ENCODE data around the gene OLFM2. TPM values are rescaled to one million over a fixed set of nuclear protein-coding genes. Genes with fewer than 3 reads are reported as not detected.

Gene OLFM2
- total RNA-seq, 1 experiment from 2014 or later, result 19.9 TPM

DNA sequence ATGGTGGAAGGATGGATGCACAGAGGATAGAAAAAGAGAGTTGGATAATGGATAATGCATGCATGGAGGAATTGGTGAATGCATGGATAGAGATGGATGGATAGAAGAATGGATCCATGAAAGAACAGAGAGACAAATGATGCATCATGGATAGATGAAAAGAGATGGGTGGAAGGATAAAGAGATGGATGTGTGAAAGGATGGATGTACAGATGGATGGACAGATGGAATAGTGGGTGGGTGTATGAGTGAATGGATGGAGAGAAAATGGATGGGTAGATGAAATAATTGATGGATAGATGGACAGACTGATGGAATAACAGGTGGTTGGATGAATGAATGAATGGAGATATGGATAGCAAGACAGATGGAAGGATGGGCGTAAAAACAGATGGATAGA, 25.7 kb downstream of the OLFM2 start:
- RAD21 ChIA-PET (ENCODE audit: low non-redundant PET in 1 of 2, low total read pairs in 2 of 2, uncharacterized antibody in 2 of 2, unreplicated experiment in 2 of 2), result no interaction called here
- H3K9me3 ChIP-seq (ENCODE audit: control insufficient read depth in 1 of 2, insufficient read depth in 1 of 2, low read depth in 1 of 2, low read length in 2 of 2), result no peaks in the 10 kb centered on the region
- no peaks in the 10 kb centered on the region for H3K36me3 ChIP-seq (ENCODE audit: control insufficient read depth in 1 of 2, insufficient read depth in 2 of 2, low read length in 2 of 2)
- no peak for ATAC-seq
- no peaks in the 10 kb centered on the region for H3K27me3 ChIP-seq (ENCODE audit: insufficient read depth, low read length)
- CTCF ChIA-PET, result no interaction called here
- no peak for DNase-seq (ENCODE audit: low read depth, low spot score)
- intact Hi-C loops (cut with micrococcal nuclease), result loop anchor here (10.0 kb wide), 2 partner anchors 286 to 326 kb away; partner anchors contain the start of genes ZNF121 and ZNF561
- no peak overlapping the region for H3K4me2 ChIP-seq (ENCODE audit: low read length)
- POLR2A ChIA-PET, result no interaction called here
- no peaks in the 10 kb centered on the region for H4K20me1 ChIP-seq (ENCODE audit: insufficient read depth)
- H3K9me2 ChIP-seq (ENCODE audit: insufficient read depth), result no peaks in the 10 kb centered on the region
- no peak overlapping the region for H3K27ac ChIP-seq (ENCODE audit: low read depth, low read length)
- no peak overlapping the region for H3K4me3 ChIP-seq (replicated peaks in 1 of 2; ENCODE audit: low read depth in 1 of 2, low read length in 2 of 2)
- BruUV-seq (replicated peaks), result no TSS peak
- H3K79me2 ChIP-seq (ENCODE audit: insufficient read depth, low read length), result no peaks in the 10 kb centered on the region
- no peak overlapping the region for H2AFZ ChIP-seq (ENCODE audit: low read depth, low read length, poor library complexity, severe bottlenecking)
- no peak overlapping the region for H3K9ac ChIP-seq (ENCODE audit: low read length)
- H3K4me1 ChIP-seq (ENCODE audit: control insufficient read depth in 1 of 2, insufficient read depth in 2 of 2, low read length in 2 of 2), result peaks cover 8 to 12% of the 10 kb centered on the region in 2 experiments; a peak in 3 of 4 replicates
- TF ChIP-seq CEBPB (IDR thresholded peaks at IDR 0.05; ENCODE audit: low read depth) (no peak), TCF7L2 (IDR thresholded peaks at IDR 0.05; ENCODE audit: borderline replicate concordance, extremely low read depth, insufficient read depth, insufficient read length) (no peak), EGR1 (IDR thresholded peaks at IDR 0.05; ENCODE audit: low read depth) (no peak), EZH2phosphoT487 (IDR thresholded peaks at IDR 0.05; ENCODE audit: borderline replicate concordance) (no peak), POLR2AphosphoS5 (IDR thresholded peaks at IDR 0.05; ENCODE audit: low read depth, low read length) (no peak), FOSL1 (IDR thresholded peaks at IDR 0.05; ENCODE audit: low read depth) (no peak), ELF1 (IDR thresholded peaks at IDR 0.05; ENCODE audit: borderline replicate concordance, low read depth) (no peak), CBX3 (IDR thresholded peaks at IDR 0.05; ENCODE audit: low read depth) (no peak), EZH2 (IDR thresholded peaks at IDR 0.05) (no peak)
- TF ChIP-seq, protein P1, sequence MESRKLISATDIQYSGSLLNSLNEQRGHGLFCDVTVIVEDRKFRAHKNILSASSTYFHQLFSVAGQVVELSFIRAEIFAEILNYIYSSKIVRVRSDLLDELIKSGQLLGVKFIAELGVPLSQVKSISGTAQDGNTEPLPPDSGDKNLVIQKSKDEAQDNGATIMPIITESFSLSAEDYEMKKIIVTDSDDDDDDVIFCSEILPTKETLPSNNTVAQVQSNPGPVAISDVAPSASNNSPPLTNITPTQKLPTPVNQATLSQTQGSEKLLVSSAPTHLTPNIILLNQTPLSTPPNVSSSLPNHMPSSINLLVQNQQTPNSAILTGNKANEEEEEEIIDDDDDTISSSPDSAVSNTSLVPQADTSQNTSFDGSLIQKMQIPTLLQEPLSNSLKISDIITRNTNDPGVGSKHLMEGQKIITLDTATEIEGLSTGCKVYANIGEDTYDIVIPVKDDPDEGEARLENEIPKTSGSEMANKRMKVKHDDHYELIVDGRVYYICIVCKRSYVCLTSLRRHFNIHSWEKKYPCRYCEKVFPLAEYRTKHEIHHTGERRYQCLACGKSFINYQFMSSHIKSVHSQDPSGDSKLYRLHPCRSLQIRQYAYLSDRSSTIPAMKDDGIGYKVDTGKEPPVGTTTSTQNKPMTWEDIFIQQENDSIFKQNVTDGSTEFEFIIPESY (IDR thresholded peaks at IDR 0.05; ENCODE audit: extremely low read depth, insufficient replicate concordance, low read length), result no peak
- TF ChIP-seq, protein P2, sequence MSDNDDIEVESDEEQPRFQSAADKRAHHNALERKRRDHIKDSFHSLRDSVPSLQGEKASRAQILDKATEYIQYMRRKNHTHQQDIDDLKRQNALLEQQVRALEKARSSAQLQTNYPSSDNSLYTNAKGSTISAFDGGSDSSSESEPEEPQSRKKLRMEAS (IDR thresholded peaks at IDR 0.05), result no peak
- TF ChIP-seq, protein P3, sequence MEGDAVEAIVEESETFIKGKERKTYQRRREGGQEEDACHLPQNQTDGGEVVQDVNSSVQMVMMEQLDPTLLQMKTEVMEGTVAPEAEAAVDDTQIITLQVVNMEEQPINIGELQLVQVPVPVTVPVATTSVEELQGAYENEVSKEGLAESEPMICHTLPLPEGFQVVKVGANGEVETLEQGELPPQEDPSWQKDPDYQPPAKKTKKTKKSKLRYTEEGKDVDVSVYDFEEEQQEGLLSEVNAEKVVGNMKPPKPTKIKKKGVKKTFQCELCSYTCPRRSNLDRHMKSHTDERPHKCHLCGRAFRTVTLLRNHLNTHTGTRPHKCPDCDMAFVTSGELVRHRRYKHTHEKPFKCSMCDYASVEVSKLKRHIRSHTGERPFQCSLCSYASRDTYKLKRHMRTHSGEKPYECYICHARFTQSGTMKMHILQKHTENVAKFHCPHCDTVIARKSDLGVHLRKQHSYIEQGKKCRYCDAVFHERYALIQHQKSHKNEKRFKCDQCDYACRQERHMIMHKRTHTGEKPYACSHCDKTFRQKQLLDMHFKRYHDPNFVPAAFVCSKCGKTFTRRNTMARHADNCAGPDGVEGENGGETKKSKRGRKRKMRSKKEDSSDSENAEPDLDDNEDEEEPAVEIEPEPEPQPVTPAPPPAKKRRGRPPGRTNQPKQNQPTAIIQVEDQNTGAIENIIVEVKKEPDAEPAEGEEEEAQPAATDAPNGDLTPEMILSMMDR (IDR thresholded peaks at IDR 0.05 in 2 of 3, conservative IDR thresholded peaks at IDR 0.05 in 1 of 3; ENCODE audit: borderline replicate concordance in 1 of 3, insufficient read depth in 1 of 3, low read depth in 2 of 3, low read length in 2 of 3), result no peak
